Fibroblast of peridontal ligament (primary cell): ENCODE results near the gene SLC22A24.
"Not testable (repeated sequence)": the region's sequence is repeated elsewhere in the genome, so short reads cannot be mapped to it uniquely, and the experiment has no call there.

Experiments
- DNase-seq: peaks from one replicate; pipeline ENCODE4 v3.0.0-alpha.2; 2010; ENCODE audit errors: extremely low read depth

SLC22A24 gene

GRCh38 chr11:63144121-63144520 lies at the start of gene SLC22A24:
TSS of gene SLC22A24 (minus strand) at chr11:63144221. CDS start at chr11:63143779, 442 bp downstream.
- DNase-seq, result no peak

GRCh38 chr11:63180536-63180935 lies 36.5 kb upstream of the SLC22A24 start:
- no peak for DNase-seq

- DNase-seq, result no peak
Observed at GRCh38 chr11:63179432-63180041, 35.5 kb upstream of the SLC22A24 start.

- no peak for DNase-seq
Observed at GRCh38 chr11:63177872-63178271, 33.9 kb upstream of the SLC22A24 start.

GRCh38 chr11:63165706-63166310 lies 21.8 kb upstream of the SLC22A24 start:
- no peak for DNase-seq

GRCh38 chr11:63155794-63156193 lies 11.8 kb upstream of the SLC22A24 start:
- DNase-seq, result no peak

GRCh38 chr11:63146581-63146980 lies 2.6 kb upstream of the SLC22A24 start:
- DNase-seq, result no peak

GRCh38 chr11:63142459-63142858 lies 1.6 kb downstream of the SLC22A24 start:
- DNase-seq, result no peak

- DNase-seq, result no peak
Observed at GRCh38 chr11:63132985-63133775, 10.8 kb downstream of the SLC22A24 start.

- no peak for DNase-seq
Observed at GRCh38 chr11:63099555-63099954, 44.5 kb downstream of the SLC22A24 start.

- no peak for DNase-seq
Observed at GRCh38 chr11:63080682-63081081, 63.3 kb downstream of the SLC22A24 start.

GRCh38 chr11:63046203-63046602 lies 97.8 kb downstream of the SLC22A24 start:
- DNase-seq, result not testable (repeated sequence)

GRCh38 chr11:63042596-63042995 lies 101.4 kb downstream of the SLC22A24 start:
- no peak for DNase-seq

- no peak for DNase-seq
Observed at GRCh38 chr11:63032457-63032856, 111.6 kb downstream of the SLC22A24 start.
